Retinal pigment epithelial cell (primary cell): ENCODE data around the gene TMEM158.

Source experiments
- DNase-seq: peaks from one replicate; pipeline ENCODE4 v3.0.0-alpha.2; 2010; ENCODE audit warnings: low read depth
- H3K4me3 ChIP-seq: 2 replicates; pipeline ENCODE4 v1.5.1; 2011; ENCODE audit warnings: mild to moderate bottlenecking, low read length, control low read depth, moderate library complexity
- TF ChIP-seq, protein P1 (sequence below): conservative IDR thresholded peaks from 2 replicates; pipeline ENCODE4 v1.5.1; 2011; ENCODE audit warnings: low read depth, low read length, control low read depth, inconsistent platforms

TMEM158 gene

GRCh38 chr3:45188719-45189659 lies 37.1 kb downstream of the TMEM158 start:
- TF ChIP-seq, protein P1, sequence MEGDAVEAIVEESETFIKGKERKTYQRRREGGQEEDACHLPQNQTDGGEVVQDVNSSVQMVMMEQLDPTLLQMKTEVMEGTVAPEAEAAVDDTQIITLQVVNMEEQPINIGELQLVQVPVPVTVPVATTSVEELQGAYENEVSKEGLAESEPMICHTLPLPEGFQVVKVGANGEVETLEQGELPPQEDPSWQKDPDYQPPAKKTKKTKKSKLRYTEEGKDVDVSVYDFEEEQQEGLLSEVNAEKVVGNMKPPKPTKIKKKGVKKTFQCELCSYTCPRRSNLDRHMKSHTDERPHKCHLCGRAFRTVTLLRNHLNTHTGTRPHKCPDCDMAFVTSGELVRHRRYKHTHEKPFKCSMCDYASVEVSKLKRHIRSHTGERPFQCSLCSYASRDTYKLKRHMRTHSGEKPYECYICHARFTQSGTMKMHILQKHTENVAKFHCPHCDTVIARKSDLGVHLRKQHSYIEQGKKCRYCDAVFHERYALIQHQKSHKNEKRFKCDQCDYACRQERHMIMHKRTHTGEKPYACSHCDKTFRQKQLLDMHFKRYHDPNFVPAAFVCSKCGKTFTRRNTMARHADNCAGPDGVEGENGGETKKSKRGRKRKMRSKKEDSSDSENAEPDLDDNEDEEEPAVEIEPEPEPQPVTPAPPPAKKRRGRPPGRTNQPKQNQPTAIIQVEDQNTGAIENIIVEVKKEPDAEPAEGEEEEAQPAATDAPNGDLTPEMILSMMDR, result no peak
- no peak overlapping the region for H3K4me3 ChIP-seq
- no peak for DNase-seq

- no peak overlapping the region for H3K4me3 ChIP-seq
- DNase-seq, result no peak
- TF ChIP-seq, protein P1, result no peak
Observed at GRCh38 chr3:45187694-45188141, 38.4 kb downstream of the TMEM158 start.

GRCh38 chr3:45186871-45187270 lies 39.2 kb downstream of the TMEM158 start:
- TF ChIP-seq, protein P1, result no peak
- no peak for DNase-seq
- H3K4me3 ChIP-seq, result no peak overlapping the region

DNA sequence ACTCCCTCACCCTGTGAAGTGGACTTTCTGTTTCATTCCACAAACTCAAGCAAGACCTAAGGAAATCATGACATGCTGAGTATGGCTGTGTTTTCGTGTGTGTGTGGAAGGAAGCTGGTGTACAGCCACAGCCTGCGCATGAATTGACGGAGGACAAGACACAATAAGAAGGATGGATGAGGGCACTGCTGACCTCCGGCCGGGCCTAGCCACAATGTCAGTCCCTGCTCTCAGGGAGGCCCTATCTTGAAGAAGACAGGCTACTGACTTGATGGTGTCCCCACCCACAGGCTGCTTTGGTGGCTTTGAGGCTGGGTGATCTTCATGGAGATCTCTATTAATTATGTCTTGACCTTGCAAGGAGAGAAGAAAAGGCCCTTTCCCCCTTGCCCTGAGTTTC lies 40.6 kb downstream of the TMEM158 start:
- no peak overlapping the region for H3K4me3 ChIP-seq
- TF ChIP-seq, protein P1, result no peak
- DNase-seq, result no peak

GRCh38 chr3:45185052-45185451 lies 41.0 kb downstream of the TMEM158 start:
- no peak overlapping the region for H3K4me3 ChIP-seq
- DNase-seq, result no peak
- TF ChIP-seq, protein P1, result no peak

- no peak overlapping the region for H3K4me3 ChIP-seq
- DNase-seq, result no peak
- TF ChIP-seq, protein P1, result no peak
Observed at GRCh38 chr3:45183872-45184262, 42.2 kb downstream of the TMEM158 start.
